Heart left ventricle (tissue), 13 donors: ENCODE results near the gene TAPT1.

Source experiments
- CTCF ChIP-seq, 12 donors: fragments of 200-600 bp; sonication (generic) in 4 of 12; IDR thresholded peaks; one replicate each; pipeline versions ENCODE4 v1.5.0 to v1.8.0; 2018 to 2022; ENCODE audit warnings: antibody characterized with exemption in 12 of 12, mild to moderate bottlenecking in 5 of 12
- POLR2A ChIP-seq, 2 donors: fragments of 450-650 bp; IDR thresholded peaks; one replicate each; pipeline ENCODE4 v1.6.1; 2017; ENCODE audit warnings: antibody characterized with exemption in 2 of 2, mild to moderate bottlenecking in 2 of 2, moderate library complexity in 2 of 2
- donor health status: ischemic (EF 13 %, LVEDD 7.1; RV severe dilation, severe dysfunction).
- donor health status: DM: no; HTN: yes; CAD: no.
- donor health status: DM: no; HTN: no; CAD: no.
- donor health status: ischemic (EF 25% LVEDD 6.9; RV normal size, moderate dysfunction).
- donor health status: ischemic (EF 25% LVEDD 5.7; RV mildly dilated, moderate dysfunction).
- donor health status: ischemic (EF 35%, LVEDD 5.7; RV mildly dilated, moderate dysfunction).
- donor health status: nonischemic (EF 11% LVEDD 7.7; RV severe dilation, severe dysfunction).
- donor health status: DM: yes; HTN: yes; CAD: no.
- donor health status: PGD.
- donor health status: ischemic (EF 29% LVEDD 5.4; RV normal size, mild dysfunction).
- donor health status: nonischemic (EF 23%, LVEDD 6.1; RV moderate dilation, normal function).

- TF ChIP-seq POLR2A (IDR thresholded peaks at IDR 0.05) (no peak), CTCF (IDR thresholded peaks at IDR 0.05) (no peak)
These were observed 14.0 kb upstream of the TAPT1 start for GRCh38 chr4:16240300-16240699.
